ENCODE results near the gene LRRC8D.

Gene LRRC8D

DNA sequence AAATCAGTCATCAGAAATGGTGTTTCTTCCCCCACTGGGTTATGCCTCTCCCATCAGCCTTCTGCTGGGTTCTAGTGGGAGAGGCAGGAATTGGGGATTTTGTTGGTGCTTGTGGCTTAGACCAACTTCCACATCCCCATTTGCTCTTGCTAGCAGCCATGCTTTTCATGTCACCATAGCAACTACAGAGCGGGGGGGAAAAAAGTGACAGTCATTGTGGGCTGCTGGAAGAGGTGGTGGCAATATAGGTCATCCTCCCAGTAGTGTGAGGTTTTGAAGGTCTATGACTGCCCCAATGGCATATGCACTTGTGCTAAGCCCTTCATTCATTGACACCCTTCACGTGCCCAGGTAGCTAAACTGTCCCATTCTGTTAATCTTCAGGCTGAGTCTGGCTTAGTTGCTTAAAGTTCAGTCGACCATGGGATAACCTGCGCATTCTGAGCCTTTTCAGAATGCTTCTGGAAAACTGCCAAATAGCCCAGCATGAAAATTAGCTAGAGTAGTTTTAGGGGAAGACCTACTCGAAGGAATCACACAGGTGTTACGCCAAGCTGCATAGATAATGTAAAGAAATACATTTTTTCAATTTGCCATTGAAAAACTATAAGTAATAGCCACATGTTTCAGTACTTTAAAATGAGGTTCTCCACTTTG, 120.4 kb downstream of the LRRC8D start:
- no peak for DNase-seq (ENCODE audit: low spot score)

DNA sequence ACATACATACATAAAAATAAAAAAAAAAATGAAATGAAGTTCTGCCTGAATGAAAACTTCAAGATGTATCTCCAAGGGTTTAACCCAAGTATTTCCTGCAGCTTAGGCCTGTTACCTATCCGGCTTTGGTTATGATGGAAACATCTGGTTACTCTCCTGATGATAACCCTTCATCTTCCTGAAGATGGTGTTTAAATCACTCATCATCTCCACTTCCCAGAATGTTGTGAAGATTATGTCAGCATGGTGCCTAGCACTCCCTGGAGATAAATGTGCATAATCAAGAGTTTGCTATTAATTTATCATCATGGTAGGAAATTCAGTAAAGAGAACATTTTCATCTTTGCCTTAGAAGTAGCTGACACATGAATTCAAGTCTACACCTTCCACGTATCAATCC, 121.2 kb downstream of the LRRC8D start:
- no peak for DNase-seq (ENCODE audit: low spot score)

DNA sequence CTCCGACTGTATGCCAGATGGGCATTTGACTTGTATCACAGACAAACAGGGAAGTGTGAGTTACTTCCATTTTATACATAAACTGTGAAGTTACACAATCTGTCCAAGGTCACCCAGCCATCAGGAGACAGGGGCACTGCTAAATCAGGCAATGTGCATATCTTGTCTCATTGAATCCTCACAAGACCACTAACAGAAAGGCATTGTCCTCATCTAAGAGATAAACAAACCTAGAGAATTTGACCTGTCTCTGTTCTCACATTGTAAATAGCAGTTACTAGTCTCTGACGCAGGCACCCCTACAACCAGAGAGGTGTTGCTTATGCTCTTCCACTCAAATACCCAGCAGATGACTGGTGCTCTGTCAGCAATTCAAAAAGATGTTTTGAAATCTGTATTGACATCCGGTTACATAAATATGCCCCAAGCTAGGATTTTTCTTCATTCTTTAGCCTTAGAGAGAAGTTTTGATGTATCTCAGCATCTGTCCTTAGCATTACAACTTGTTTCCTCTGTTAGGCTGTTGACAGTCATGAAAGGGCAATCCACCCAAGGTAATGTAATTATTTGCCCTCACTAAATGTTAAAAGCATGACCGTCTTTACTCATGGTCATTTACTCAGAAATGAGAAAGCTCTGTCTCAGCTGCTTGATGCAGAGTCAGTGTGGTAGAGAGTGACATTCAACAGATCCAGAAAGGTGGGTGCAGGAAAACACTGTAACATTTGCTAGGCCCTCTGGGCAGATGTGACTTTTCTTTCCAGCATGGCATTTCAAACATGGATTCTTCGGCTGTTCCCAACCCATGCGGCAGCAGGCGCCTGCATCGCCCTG, 122.2 kb downstream of the LRRC8D start:
- DNase-seq (ENCODE audit: low spot score), result no peak

DNA sequence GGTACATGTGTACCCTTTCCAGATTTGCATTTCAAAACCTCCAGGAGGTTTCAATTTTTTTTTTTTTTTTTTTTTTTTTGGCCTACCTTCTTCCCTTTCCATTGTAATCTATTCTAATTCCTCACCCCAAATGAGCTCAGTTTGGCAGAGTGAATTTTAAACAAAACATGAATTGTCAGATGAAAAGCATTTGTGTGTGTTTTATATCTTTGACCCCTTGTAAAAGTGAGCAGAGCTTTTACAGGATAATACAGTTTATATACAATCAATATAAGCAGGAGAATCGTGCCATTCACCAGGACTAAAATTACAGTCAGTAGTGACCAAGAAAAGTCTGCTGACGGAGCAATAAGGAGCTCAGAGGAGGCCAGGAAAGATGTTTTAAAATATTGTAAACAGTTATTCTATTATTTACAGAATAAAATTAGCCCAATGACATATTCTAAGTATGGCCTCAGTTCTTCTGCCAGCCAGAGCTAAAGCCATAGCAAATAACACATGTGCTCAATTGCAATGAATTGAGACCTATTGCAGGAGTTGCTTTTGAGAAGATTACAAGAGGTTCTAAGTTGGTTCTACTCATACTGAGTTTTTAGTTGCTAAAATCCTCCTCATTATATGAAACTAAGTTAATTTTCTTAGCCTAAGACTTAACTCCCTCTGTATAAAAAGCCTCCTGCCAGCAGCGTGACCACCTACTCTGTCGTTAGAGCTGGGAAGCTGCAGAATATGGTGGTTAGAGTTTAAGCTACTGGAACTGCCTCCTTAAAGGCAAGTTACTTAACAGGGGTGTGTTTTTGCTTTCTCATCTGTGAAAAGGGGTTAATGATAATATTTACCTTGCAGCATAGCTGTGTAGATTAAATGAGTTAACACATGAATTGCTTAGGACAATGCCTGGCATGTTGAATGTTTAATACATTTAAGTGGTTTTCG, 123.3 kb downstream of the LRRC8D start:
- no peak for DNase-seq (ENCODE audit: low spot score)

DNA sequence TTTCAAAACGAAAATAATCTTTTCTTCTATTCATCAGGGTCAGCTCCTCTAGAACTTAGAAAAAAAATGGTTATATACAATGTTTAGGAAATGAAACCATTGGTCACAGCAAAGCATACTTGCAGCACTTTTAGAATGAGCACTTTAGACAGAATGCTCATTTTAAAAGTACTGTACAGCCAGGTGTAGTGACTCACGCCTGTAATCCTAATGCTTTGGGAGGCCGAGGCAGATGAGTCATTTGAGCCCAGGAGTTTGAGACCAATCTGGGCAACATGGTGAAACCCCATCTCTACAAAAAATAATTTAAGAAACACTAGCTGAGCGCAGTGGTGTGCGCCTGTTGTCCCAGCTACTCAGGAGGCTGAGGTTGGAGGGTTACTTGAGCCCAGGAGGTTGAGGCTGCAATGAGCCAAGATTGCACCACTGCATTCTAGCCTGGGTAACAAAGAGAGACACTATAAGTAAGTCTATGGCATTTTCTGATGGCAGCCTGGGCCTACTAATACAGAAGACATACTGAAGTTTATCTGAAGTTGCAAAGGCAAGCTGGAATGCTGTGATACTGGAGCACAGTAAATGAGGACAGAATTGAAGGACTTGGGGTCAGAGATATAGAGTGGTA, 125.1 kb downstream of the LRRC8D start:
- DNase-seq (ENCODE audit: low spot score), result no peak

DNA sequence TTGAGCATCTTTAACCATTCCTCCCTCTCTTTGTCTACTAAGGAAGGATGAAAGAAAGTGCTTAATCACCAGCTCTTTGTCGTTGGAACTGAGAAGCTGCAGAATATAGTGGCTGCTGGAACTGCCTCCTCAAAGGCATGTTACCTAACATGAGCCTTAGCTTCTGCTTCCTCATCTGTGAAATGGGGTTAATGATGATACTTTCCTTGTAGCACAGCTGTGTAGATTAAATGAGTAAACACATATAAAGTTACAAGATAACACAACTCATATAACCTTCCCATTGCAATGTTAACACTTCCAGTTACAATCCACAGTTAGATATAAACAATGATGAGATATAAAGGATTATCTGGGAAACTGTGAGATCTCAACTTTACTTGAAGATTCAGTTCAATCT, 125.7 kb downstream of the LRRC8D start:
- DNase-seq (ENCODE audit: low spot score), result no peak

DNA sequence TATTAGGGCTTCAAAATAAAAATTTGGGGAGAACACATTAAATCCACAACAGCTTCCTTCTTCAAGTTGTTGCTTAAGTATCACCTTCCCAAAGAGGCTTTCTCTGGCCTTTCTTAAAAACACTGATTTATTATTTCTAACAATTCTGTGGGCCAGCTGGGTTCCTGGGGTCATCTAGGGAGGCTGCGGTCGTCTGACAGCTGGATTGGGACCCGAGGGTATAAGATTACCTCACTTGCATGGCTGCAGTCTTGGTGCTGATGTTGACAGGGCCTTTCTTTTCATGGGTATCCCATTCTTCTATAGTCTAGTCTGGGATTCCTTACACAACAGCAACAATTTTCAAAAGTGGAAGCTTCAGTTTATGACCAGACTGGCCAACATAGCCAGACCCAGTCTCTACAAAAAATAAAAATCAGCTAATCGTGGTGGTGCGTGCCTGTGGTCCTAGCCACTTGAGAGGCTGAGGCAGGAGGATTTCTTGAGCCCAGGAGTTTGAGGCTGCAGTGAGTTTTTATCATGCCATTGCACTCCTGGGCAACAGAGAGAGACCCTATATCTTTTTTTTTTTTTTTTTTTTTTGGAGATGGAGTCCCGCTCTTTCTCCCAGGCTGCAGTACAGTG, 128.0 kb downstream of the LRRC8D start:
- no peak for DNase-seq (ENCODE audit: low spot score)

DNA sequence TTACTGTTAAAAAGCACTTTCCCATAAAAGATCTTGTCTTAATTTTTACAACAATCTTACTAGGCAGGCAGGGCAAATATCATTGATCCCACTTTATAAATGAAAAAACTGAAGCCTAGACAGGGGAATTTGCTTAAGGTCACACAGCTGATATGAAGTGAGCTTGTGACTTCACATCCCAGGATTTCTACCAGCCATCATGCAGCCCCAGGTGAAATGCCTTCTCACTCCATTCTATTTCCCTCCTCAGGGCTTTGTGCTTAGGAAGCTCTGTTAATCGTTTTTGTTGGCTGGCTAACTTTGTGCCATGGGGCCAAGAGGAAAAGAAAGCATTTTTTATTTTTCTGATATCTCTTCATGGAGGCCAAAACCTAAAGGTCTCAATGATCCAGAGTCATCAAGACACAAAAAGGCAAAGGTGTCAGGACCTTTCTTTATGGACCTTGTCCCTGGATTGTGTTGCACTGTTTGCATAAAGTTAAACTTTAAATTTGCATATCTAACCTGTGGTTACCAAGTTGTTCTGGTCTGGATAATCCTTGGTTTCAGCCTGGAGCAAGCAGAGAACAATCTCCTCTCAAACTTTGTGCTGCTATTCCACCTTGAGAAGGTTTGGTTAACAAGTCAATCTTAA, 129.3 kb downstream of the LRRC8D start:
- no peak for DNase-seq (ENCODE audit: low spot score)

DNA sequence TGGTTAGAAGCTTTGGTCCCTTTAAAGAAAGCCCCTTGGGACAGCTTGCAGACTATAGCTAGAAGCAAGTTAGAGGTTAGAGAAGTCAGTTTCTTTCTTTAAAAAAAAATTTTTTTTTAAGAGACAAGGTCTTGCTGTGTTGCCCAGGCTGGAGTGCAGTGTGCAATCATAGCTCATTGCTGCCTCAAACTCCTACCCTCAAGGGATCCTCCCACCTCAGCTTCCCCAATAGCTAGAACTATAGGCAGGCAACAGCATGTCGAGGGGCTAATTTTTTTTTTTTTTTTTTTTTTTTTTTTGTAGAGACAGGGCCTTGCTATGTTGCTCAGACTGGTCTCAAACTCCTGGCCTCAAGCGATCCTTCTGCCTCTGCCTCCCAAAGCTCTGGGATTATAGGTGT, 129.9 kb downstream of the LRRC8D start:
- no peak for DNase-seq (ENCODE audit: low spot score)

DNA sequence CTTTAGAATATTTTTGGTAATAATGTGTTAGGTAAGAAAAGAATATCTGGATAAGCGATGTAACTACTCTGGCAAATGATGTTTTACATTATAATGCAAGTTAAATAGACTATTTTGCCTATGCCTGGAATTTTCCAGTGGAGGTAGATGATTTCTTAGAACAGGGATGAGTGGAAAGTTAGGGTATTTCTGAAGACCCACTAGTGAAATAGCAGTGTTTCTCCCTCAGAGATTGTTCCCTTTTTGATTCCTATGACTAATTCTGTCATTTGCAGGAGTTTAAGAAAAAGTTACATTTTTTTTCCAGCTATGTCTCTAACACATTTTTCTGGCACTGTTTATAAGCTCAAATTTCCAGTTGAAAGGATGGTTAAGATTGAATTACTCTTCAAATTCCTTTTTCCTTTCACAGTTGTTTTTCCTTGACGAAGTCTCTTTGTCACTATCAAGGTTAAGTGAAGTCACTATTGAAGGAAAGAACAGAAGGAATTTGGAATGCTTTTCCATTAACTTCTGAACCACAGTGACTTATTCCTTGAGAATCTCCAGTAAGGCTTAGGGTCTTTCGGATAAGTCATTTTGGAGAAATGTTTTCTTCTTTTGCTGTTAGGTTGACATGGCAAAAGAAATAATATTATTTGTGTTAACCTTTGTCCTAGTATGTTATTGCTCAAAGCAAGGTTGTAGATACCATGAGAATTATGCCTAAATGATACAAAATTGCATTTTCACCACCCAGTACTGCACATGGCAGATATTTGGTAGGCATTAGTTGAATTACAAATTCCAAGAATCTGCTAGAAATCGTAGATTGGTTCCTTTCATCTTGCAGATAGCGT, 131.2 kb downstream of the LRRC8D start:
- no peak for DNase-seq (ENCODE audit: low spot score)

DNA sequence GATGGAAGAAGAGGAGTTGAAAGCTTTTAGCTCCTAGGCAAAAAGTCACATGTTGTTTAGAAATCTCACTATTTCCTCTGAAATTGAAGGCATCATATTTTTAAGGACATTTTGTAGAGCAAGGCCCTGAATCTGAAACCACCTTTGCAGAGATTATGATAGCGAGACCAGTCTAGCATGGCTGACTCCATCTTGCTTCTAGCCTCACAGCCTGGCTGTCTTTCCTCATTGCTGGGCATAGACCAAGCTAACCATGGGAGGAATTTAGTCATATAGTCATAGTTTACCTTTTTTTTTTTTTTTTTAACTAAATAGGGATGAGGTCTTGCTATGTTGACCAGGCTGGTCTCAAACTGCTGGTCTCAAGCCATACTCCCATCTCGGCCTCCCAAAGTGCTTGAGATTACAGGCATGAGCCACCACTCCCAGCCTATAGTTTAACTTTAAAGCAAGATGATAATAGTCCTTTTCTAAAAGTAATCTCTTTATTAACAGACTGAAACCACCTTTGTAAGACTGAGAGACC, 131.8 kb downstream of the LRRC8D start:
- DNase-seq (ENCODE audit: low spot score), result no peak

DNA sequence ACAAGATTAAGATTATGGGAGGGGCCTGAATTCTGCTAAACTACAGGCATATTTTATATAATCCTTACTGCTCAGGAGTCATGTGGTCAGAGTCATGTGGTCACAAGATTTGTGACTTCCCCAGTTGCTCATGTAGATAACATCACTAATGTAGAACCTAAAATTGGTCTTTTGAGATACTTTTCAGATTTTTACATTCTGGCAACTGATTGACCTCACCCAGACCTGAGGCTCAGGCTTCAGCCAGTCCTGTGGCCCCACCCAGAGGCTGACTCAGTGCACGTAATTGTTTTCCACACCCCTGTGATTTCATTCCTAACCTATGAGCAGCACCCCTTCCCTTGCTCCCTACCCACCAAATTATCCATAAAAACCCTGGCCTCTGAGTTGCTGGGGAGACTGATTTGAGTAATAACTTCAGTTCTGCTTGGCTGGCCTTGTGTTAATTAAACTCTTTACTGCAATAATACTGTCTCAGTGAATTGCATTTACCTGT, 132.3 kb downstream of the LRRC8D start:
- DNase-seq (ENCODE audit: low spot score), result peak; percentile 48

DNA sequence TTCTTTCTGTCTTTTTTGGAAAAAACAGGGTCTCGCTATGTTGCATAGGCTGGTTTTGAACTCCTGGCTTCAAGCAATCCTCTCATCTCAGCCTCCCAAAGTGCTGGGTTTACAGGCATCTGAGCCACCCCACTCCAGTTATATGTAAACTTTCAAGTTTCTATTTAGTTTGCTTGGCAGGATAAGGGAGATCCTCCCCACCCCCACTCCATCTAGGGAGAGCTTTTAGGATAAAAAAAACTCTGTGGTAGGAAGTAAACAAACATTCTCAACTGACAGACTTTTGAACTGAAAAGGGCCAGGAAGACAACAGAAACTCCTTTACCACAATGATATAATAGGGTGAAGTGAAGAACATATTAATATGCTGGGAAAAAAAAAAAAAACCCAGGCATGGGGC, 133.1 kb downstream of the LRRC8D start:
- no peak for DNase-seq (ENCODE audit: low spot score)

DNA sequence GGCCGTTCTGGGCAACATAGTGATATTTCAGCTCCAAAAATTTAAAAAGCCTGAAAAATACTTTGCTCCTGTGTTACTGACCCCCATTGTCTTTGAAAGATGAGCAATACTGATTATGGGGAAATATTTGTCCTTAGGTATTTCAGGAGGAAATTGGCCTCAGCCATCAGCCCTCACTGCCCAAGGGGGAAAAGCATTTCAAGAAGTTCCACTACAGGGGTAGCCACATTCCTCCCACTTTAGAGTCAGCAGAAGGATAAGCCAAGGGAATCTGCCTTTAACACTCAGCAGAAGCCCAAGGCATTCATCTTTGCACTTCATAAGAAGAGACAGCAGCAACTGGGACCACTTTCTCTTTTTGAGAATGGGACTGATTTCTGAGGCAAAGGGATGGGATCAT, 133.6 kb downstream of the LRRC8D start:
- no peak for DNase-seq (ENCODE audit: low spot score)

DNA sequence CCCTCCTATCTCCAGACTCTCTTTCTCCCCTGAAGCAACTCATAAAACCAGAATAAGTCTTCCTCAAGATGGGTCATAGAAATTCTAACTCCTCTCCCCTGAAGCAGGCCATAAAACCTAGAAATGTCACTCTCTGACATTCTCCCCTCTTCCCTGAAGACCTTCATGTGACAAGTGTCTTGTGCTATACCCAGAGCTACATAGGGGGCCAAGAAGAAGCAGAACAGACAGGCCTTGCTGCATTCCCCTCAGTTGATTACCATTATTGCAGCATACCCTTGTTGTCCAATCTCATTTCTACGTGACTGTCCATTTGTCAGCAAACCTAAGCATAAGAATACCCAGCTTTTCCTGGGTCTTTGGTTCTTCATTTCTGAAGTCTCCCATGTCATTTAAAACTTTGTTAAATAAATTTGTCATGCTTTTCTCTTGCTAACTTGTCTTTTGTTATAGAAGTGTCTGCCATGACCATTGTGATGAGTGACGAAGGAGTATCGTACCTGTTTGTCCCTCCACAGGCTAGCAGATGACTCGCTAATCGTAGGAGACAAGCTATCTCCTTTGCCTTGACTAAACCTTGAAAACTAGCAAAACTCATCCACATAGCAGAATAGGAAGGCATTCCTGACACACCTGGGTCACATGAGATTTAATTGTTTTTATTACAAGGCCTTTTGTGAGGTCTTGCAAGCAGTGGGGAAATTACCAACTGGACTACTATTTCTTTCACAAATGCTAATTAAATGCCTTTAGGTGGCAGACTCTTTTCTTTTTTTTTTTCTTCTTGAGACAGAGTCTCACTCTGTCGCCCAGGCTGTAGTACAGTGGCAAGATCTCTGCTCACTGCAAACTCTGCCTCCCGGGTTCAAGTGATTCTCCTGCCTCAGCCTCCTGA, 134.7 kb downstream of the LRRC8D start:
- no peak for DNase-seq (ENCODE audit: low spot score)

DNA sequence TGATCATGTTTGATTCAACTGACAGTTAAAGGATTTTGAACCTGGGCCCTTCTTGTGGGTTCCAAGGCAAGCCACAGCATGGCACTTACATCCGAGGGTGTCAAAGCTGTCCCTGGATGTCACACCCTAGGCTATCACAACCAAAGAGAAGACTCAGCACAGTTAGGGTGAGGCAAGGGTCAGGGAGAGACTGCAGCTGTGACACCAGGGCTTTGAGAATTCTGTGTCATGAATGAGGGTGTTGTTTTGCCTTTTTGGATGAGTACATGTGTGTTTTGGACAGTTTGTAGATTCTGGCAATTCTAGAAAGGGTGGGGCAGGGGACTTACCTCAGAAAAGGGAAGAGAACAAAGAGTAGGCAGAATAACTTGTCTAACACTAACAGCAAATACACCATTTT, 136.3 kb downstream of the LRRC8D start:
- DNase-seq (ENCODE audit: low spot score), result no peak

DNA sequence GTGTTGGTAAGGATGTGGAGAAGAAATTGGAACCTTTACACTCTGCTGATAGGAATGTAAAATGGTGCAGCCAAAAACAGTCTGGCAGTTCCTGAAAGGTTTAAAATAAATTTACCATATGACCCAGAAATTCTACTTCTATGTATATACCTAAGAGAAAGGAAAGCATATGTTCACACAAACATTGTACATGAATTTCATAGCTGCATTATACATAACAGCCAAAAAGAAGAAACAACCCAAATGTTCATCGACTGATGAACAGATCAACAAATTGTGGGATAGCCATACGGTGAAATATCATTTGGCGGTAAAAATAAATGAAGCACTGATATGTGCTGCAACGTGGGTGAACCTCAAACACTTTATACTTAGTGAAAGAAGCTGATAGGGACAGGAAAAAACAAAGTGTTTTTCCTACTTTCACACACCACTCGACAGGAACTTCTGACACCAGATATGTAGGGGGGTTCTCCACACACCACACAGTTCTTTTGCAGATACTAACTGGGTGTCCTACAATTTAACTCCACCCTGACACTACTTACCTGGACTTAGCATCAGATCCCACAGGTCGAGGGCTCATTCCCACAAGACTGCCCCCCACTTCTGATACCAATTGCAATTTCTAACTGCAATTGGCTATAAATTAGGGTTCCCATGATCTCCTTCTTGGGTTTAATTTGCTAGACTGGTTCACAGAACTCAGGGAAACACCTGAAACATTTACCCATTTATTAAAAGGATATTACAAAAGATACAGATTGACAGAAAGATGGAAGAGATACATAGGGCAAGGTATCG, 138.2 kb downstream of the LRRC8D start:
- no peak for DNase-seq (ENCODE audit: low spot score)

DNA sequence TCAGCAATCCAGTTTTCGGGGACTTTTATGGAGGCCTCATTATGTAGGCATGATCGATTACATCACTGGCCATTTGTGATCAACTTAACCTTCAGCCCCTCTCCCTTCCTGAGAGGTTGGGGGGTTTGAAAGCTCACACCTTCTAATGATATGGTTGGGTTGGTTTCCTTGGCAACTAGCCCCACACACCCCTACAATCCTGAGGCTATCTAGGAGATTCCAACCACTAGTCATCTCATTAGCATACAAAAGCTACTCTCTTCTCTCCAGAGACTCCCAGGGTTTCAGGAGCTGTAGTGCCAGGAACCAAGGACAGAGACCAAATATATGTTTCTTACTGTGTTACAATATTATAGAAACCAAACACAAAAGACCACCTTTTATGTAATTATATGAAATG, 138.9 kb downstream of the LRRC8D start:
- DNase-seq (ENCODE audit: low spot score), result no peak
